Dendritic cell treated with granulocyte-macrophage colony-stimulating factor and Interleukin-4, amounts not matched to agents 40 ng/mL and 50 ng/mL, for 4 days (primary cell): Measurements from ENCODE around the gene ERO1B.

Experiments
- H3K27ac Mint-ChIP-seq: one replicate; pipeline ENCODE4 v1.8.0; 2022; ENCODE audit warnings: mild to moderate bottlenecking, mixed read lengths
- H3K27me3 Mint-ChIP-seq: one replicate; pipeline ENCODE4 v1.8.0; 2022; ENCODE audit warnings: mild to moderate bottlenecking, mixed read lengths
- H3K36me3 Mint-ChIP-seq: one replicate; pipeline ENCODE4 v1.8.0; 2022; ENCODE audit warnings: low read depth, mixed read lengths
- H3K4me1 Mint-ChIP-seq: one replicate; pipeline ENCODE4 v1.8.0; 2022; ENCODE audit warnings: low read depth, mixed read lengths
- H3K4me3 Mint-ChIP-seq: one replicate; pipeline ENCODE4 v1.8.0; 2022; ENCODE audit warnings: mild to moderate bottlenecking, moderate library complexity, mixed read lengths
- H3K9me3 Mint-ChIP-seq: one replicate; pipeline ENCODE4 v1.8.0; 2022; ENCODE audit warnings: mixed read lengths
- intact Hi-C: fragments of 100-400 bp; cut with micrococcal nuclease; formaldehyde crosslinking; loops from one replicate; pipeline ENCODE4 v1.15.0; 2022

ERO1B gene

GRCh38 chr1:236287356-236287755 is 5.6 kb upstream of the ERO1B start:
- no peak overlapping the region for H3K27ac Mint-ChIP-seq
- H3K9me3 Mint-ChIP-seq = no peaks in the 10 kb centered on the region
- no peak overlapping the region for H3K4me3 Mint-ChIP-seq
- intact Hi-C loops = no loop called here
- H3K27me3 Mint-ChIP-seq = peaks cover 2% of the 10 kb centered on the region
- H3K4me1 Mint-ChIP-seq = peaks cover 27% of the 10 kb centered on the region
- H3K36me3 Mint-ChIP-seq = no peaks in the 10 kb centered on the region

GRCh38 chr1:236284291-236284721 is 2.5 kb upstream of the ERO1B start:
- peaks cover 41% of the 10 kb centered on the region for H3K4me1 Mint-ChIP-seq
- H3K4me3 Mint-ChIP-seq = no peak overlapping the region
- peaks cover 11% of the 10 kb centered on the region for H3K36me3 Mint-ChIP-seq
- no peak overlapping the region for H3K27ac Mint-ChIP-seq
- intact Hi-C loops = loop anchor here (5.0 kb wide), 2 partner anchors 238 to 513 kb away; partner anchors contain the start of genes LGALS8 and MTR
- H3K27me3 Mint-ChIP-seq = peaks cover 6% of the 10 kb centered on the region
- no peaks in the 10 kb centered on the region for H3K9me3 Mint-ChIP-seq

- Mint-ChIP-seq H3K36me3 (peaks cover 11% of the 10 kb centered on the region), H3K27me3 (peaks cover 6% of the 10 kb centered on the region), H3K9me3 (no peaks in the 10 kb centered on the region), H3K27ac (peak overlapping the region; percentile 89), H3K4me1 (peaks cover 41% of the 10 kb centered on the region), H3K4me3 (peak overlapping the region; percentile 86)
- intact Hi-C loops = loop anchor here (5.0 kb wide), 2 partner anchors 240 to 515 kb away; partner anchors contain the start of genes LGALS8 and MTR
These were observed 961 bp upstream of the ERO1B start for GRCh38 chr1:236282719-236283118.

- H3K27ac Mint-ChIP-seq = peak overlapping the region; percentile 89
- H3K27me3 Mint-ChIP-seq = peaks cover 6% of the 10 kb centered on the region
These were observed 613 bp upstream of the ERO1B start for GRCh38 chr1:236282425-236282716.

GRCh38 chr1:236281198-236281653 is 532 bp downstream of the ERO1B start:
- H3K4me1 Mint-ChIP-seq = peaks cover 41% of the 10 kb centered on the region
- peaks cover 21% of the 10 kb centered on the region for H3K36me3 Mint-ChIP-seq
- H3K27ac Mint-ChIP-seq = peak overlapping the region; percentile 89
- intact Hi-C loops = loop anchor here (2.0 to 5.0 kb wide), 3 partner anchors 138 to 516 kb away; partner anchors contain the start of genes GPR137B, LGALS8 and MTR
- peaks cover 14% of the 10 kb centered on the region for H3K9me3 Mint-ChIP-seq
- peak overlapping the region; percentile 86 for H3K4me3 Mint-ChIP-seq
- H3K27me3 Mint-ChIP-seq = peaks cover 6% of the 10 kb centered on the region

More at GRCh38 chr1:236282425-236282716, 613 bp upstream of the ERO1B start:
- Mint-ChIP-seq H3K4me3 (peak overlapping the region; percentile 86), H3K4me1 (peaks cover 41% of the 10 kb centered on the region), H3K36me3 (peaks cover 11% of the 10 kb centered on the region), H3K9me3 (peaks cover 3% of the 10 kb centered on the region)
- intact Hi-C loops = loop anchor here (5.0 kb wide), 2 partner anchors 240 to 515 kb away; partner anchors contain the start of genes LGALS8 and MTR

- peak overlapping the region; percentile 89 for H3K27ac Mint-ChIP-seq
- peak overlapping the region; percentile 86 for H3K4me3 Mint-ChIP-seq
- intact Hi-C loops = loop anchor here (2.0 to 5.0 kb wide), 3 partner anchors 138 to 517 kb away; partner anchors contain the start of genes GPR137B, LGALS8 and MTR
- peaks cover 6% of the 10 kb centered on the region for H3K27me3 Mint-ChIP-seq
- H3K36me3 Mint-ChIP-seq = peaks cover 21% of the 10 kb centered on the region
- H3K4me1 Mint-ChIP-seq = peaks cover 41% of the 10 kb centered on the region
- H3K9me3 Mint-ChIP-seq = peaks cover 16% of the 10 kb centered on the region
These were observed 1.1 kb downstream of the ERO1B start for GRCh38 chr1:236280438-236281197.

GRCh38 chr1:236275586-236275985 is 6.2 kb downstream of the ERO1B start:
- H3K36me3 Mint-ChIP-seq = peaks cover 10% of the 10 kb centered on the region

GRCh38 chr1:236275061-236275460 is 6.7 kb downstream of the ERO1B start:
- intact Hi-C loops = no loop called here
- no peak overlapping the region for H3K27ac Mint-ChIP-seq
- peaks cover 16% of the 10 kb centered on the region for H3K9me3 Mint-ChIP-seq
- H3K36me3 Mint-ChIP-seq = peaks cover 10% of the 10 kb centered on the region
- no peak overlapping the region for H3K4me3 Mint-ChIP-seq
- no peaks in the 10 kb centered on the region for H3K27me3 Mint-ChIP-seq
- no peaks in the 10 kb centered on the region for H3K4me1 Mint-ChIP-seq

More at GRCh38 chr1:236275586-236275985, 6.2 kb downstream of the ERO1B start:
- Mint-ChIP-seq H3K27ac (no peak overlapping the region), H3K4me1 (peaks cover 4% of the 10 kb centered on the region), H3K9me3 (peaks cover 16% of the 10 kb centered on the region), H3K4me3 (no peak overlapping the region), H3K27me3 (peaks cover under 1% of the 10 kb centered on the region)
- intact Hi-C loops = no loop called here

GRCh38 chr1:236273358-236273757 is 8.4 kb downstream of the ERO1B start:
- H3K4me1 Mint-ChIP-seq = no peaks in the 10 kb centered on the region

GRCh38 chr1:236269439-236269838 is 12.3 kb downstream of the ERO1B start:
- Mint-ChIP-seq H3K27ac (no peak overlapping the region), H3K27me3 (no peaks in the 10 kb centered on the region), H3K36me3 (peaks cover 24% of the 10 kb centered on the region), H3K4me3 (no peak overlapping the region), H3K4me1 (no peaks in the 10 kb centered on the region), H3K9me3 (no peaks in the 10 kb centered on the region)
- intact Hi-C loops = no loop called here

More at GRCh38 chr1:236273358-236273757, 8.4 kb downstream of the ERO1B start:
- Mint-ChIP-seq H3K27ac (no peak overlapping the region), H3K9me3 (peaks cover 16% of the 10 kb centered on the region), H3K27me3 (no peaks in the 10 kb centered on the region), H3K36me3 (peaks cover 14% of the 10 kb centered on the region), H3K4me3 (no peak overlapping the region)
- intact Hi-C loops = no loop called here

GRCh38 chr1:236261898-236262297 is 19.9 kb downstream of the ERO1B start:
- Mint-ChIP-seq H3K27me3 (no peaks in the 10 kb centered on the region), H3K4me1 (no peaks in the 10 kb centered on the region), H3K36me3 (peaks cover 67% of the 10 kb centered on the region), H3K9me3 (peaks cover 54% of the 10 kb centered on the region), H3K27ac (no peak overlapping the region), H3K4me3 (no peak overlapping the region)
- intact Hi-C loops = no loop called here

- intact Hi-C loops = no loop called here
- Mint-ChIP-seq H3K4me1 (no peaks in the 10 kb centered on the region), H3K27ac (no peak overlapping the region), H3K4me3 (no peak overlapping the region), H3K27me3 (no peaks in the 10 kb centered on the region), H3K36me3 (peaks cover 70% of the 10 kb centered on the region), H3K9me3 (peaks cover 54% of the 10 kb centered on the region)
These were observed 20.7 kb downstream of the ERO1B start for GRCh38 chr1:236261033-236261432.

- H3K9me3 Mint-ChIP-seq = peaks cover 54% of the 10 kb centered on the region
These were observed 22.7 kb downstream of the ERO1B start for GRCh38 chr1:236259043-236259442.

GRCh38 chr1:236258114-236258622 is 23.6 kb downstream of the ERO1B start:
- Mint-ChIP-seq H3K36me3 (peaks cover 74% of the 10 kb centered on the region), H3K27me3 (no peaks in the 10 kb centered on the region), H3K27ac (no peak overlapping the region), H3K4me1 (peaks cover 8% of the 10 kb centered on the region), H3K4me3 (no peak overlapping the region), H3K9me3 (peaks cover 54% of the 10 kb centered on the region)
- intact Hi-C loops = no loop called here

More at GRCh38 chr1:236259043-236259442, 22.7 kb downstream of the ERO1B start:
- Mint-ChIP-seq H3K4me1 (peaks cover 5% of the 10 kb centered on the region), H3K27ac (no peak overlapping the region), H3K27me3 (no peaks in the 10 kb centered on the region), H3K36me3 (peaks cover 75% of the 10 kb centered on the region), H3K4me3 (no peak overlapping the region)
- intact Hi-C loops = no loop called here
